Immature natural killer cell (primary cell): Measurements from ENCODE around the gene FLRT1. TPM values are rescaled to one million over a fixed set of nuclear protein-coding genes. Genes with fewer than 3 reads are reported as not detected.

Experiments
- DNase-seq, 3 donors: peaks; one replicate each; pipeline ENCODE4 v3.0.0; 2022; ENCODE audit warnings: mixed read lengths in 1 of 3
- H3K27ac Mint-ChIP-seq, 6 donors: one replicate each; pipeline ENCODE4 v1.8.0; 2020; ENCODE audit warnings: mixed read lengths in 6 of 6, mild to moderate bottlenecking in 5 of 6, inconsistent platforms in 4 of 6, moderate library complexity in 3 of 6
- H3K27me3 Mint-ChIP-seq, 3 donors: one replicate each; pipeline ENCODE4 v1.8.0; 2020 to 2021; ENCODE audit warnings: low read depth in 3 of 3, mild to moderate bottlenecking in 3 of 3, mixed read lengths in 3 of 3, moderate library complexity in 3 of 3, inconsistent platforms in 1 of 3
- H3K36me3 Mint-ChIP-seq, 3 donors: one replicate each; pipeline ENCODE4 v1.8.0; 2020; ENCODE audit warnings: mixed read lengths in 3 of 3, inconsistent platforms in 2 of 3, mild to moderate bottlenecking in 2 of 3
- H3K4me1 Mint-ChIP-seq, 2 donors: one replicate each; pipeline ENCODE4 v1.8.0; 2020; ENCODE audit warnings: inconsistent platforms in 2 of 2, mild to moderate bottlenecking in 2 of 2, mixed read lengths in 2 of 2, moderate library complexity in 1 of 2
- H3K4me3 Mint-ChIP-seq, 5 donors: one replicate each; pipeline ENCODE4 v1.8.0; 2020; ENCODE audit warnings: mild to moderate bottlenecking in 5 of 5, mixed read lengths in 5 of 5, inconsistent platforms in 3 of 5, moderate library complexity in 3 of 5
- H3K9me3 Mint-ChIP-seq, 6 donors: one replicate each; pipeline ENCODE4 v1.8.0; 2020; ENCODE audit warnings: mild to moderate bottlenecking in 6 of 6, mixed read lengths in 6 of 6, inconsistent platforms in 4 of 6, moderate library complexity in 3 of 6
- polyA plus RNA-seq, 3 donors: library from polyadenylated mRNA; unstranded; fragments of 300-500 nt; fragmentation: Illumina TruSeq; gene quantifications; one replicate each; pipeline ENCODE4 v1.2.3, GENCODE V29; 2021

The FLRT1 gene
- polyA plus RNA-seq, 3 donors from 2014 or later, result not detected

DNA sequence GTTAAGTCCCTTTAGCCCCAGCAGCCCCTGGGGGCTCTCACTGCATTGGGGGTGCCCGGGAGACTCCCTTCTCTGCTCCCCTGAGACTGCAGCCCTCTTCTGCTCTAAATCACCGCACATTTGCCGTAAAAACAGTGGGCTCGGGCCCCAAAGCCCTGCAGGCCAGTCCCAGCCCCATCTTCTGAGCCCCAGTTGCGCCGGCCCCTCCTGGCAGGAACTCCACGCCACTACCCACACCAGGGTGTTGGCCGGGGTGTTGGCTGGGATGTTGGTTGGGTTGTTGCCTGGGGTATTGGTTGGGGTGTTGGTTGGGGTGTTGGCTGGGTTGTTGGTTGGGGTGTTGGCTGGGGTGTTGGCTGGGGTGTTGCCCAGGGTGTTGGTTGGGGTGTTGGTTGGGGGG is 26.0 kb upstream of the FLRT1 start:
- DNase-seq, result no peak
- peaks cover 8 to 17% (median 9%) of the 10 kb centered on the region in 3 donors for H3K27me3 Mint-ChIP-seq
- no peak overlapping the region for H3K27ac Mint-ChIP-seq
- no peaks in the 10 kb centered on the region for H3K36me3 Mint-ChIP-seq
- H3K4me1 Mint-ChIP-seq, result peaks cover 7 to 14% of the 10 kb centered on the region in 2 donors
- no peaks in the 10 kb centered on the region for H3K9me3 Mint-ChIP-seq
- no peak overlapping the region for H3K4me3 Mint-ChIP-seq

GRCh38 chr11:64010783-64011182 is 24.9 kb upstream of the FLRT1 start:
- Mint-ChIP-seq H3K27me3 (peaks cover 8 to 15% (median 9%) of the 10 kb centered on the region in 3 donors), H3K4me3 (no peak overlapping the region), H3K4me1 (peaks cover 7 to 14% of the 10 kb centered on the region in 2 donors), H3K36me3 (no peaks in the 10 kb centered on the region), H3K27ac (no peak overlapping the region), H3K9me3 (no peaks in the 10 kb centered on the region)
- DNase-seq, result no peak

DNA sequence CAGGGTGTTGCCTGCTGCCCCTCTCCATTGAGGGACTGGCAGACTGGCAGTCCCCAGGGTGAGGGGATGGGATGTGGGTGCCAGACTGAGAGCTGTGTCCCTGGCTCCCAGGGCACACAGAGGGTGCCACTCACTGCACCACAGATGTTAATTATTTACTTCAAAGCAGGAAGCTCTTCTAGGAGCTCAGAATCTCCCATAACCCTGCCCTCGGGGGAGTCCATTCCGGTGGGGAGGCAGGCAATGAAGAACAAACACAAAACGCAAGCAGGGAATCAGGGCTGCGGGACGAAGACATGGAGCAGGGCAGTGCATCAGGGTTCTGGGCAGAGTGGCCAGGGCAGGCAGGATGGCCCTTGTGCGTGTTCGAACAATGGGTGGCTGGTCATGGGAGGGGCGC is 24.4 kb upstream of the FLRT1 start:
- H3K4me1 Mint-ChIP-seq, result peaks cover 7 to 14% of the 10 kb centered on the region in 2 donors
- no peak overlapping the region for H3K4me3 Mint-ChIP-seq
- no peak overlapping the region for H3K27ac Mint-ChIP-seq
- no peaks in the 10 kb centered on the region for H3K9me3 Mint-ChIP-seq
- peaks cover 7 to 15% (median 8%) of the 10 kb centered on the region in 3 donors for H3K27me3 Mint-ChIP-seq
- no peak for DNase-seq
- H3K36me3 Mint-ChIP-seq, result no peaks in the 10 kb centered on the region

GRCh38 chr11:64013141-64013896 is 22.4 kb upstream of the FLRT1 start:
- Mint-ChIP-seq H3K27ac (no peak overlapping the region), H3K27me3 (peaks cover 2 to 6% (median 4%) of the 10 kb centered on the region in 3 donors), H3K9me3 (no peaks in the 10 kb centered on the region), H3K4me1 (peaks cover 0 to 1% of the 10 kb centered on the region in 2 donors), H3K36me3 (no peaks in the 10 kb centered on the region), H3K4me3 (no peak overlapping the region)
- no peak for DNase-seq

GRCh38 chr11:64014356-64014755 is 21.4 kb upstream of the FLRT1 start:
- Mint-ChIP-seq H3K4me3 (no peak overlapping the region), H3K27ac (no peak overlapping the region), H3K4me1 (peaks cover 0 to 1% of the 10 kb centered on the region in 2 donors), H3K27me3 (peaks cover 1 to 5% (median 2%) of the 10 kb centered on the region in 3 donors), H3K9me3 (no peaks in the 10 kb centered on the region), H3K36me3 (no peaks in the 10 kb centered on the region)
- no peak for DNase-seq

- H3K27me3 Mint-ChIP-seq, result peaks cover 0 to 4% (median 3%) of the 10 kb centered on the region in 3 donors
- peaks cover 0 to 1% of the 10 kb centered on the region in 2 donors for H3K4me1 Mint-ChIP-seq
- no peak overlapping the region for H3K4me3 Mint-ChIP-seq
- no peak overlapping the region for H3K27ac Mint-ChIP-seq
- H3K36me3 Mint-ChIP-seq, result no peaks in the 10 kb centered on the region
- no peaks in the 10 kb centered on the region for H3K9me3 Mint-ChIP-seq
- DNase-seq, result no peak
Observed at GRCh38 chr11:64015510-64015909, 20.2 kb upstream of the FLRT1 start.

GRCh38 chr11:64015935-64016845 is 19.5 kb upstream of the FLRT1 start:
- Mint-ChIP-seq H3K27me3 (peaks cover 0 to 3% (median 2%) of the 10 kb centered on the region in 3 donors), H3K27ac (no peak overlapping the region), H3K9me3 (no peaks in the 10 kb centered on the region), H3K36me3 (no peaks in the 10 kb centered on the region), H3K4me3 (no peak overlapping the region), H3K4me1 (no peaks in the 10 kb centered on the region)
- no peak for DNase-seq

DNA sequence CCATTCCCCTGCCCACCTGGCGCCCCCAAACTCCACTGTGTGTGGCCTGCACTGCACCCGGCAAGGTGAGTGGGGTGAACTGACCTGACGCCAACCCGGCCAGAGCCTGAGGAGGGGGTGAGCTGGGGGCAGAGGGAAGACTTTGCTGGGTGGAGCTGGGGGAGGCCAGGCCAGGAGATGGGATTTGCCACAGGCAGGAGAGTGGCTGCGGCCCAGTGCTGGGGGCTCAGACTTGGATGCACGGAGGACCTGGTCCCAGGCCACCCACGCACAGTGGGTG is 17.8 kb upstream of the FLRT1 start:
- H3K4me3 Mint-ChIP-seq, result no peak overlapping the region
- H3K27ac Mint-ChIP-seq, result no peak overlapping the region
- no peaks in the 10 kb centered on the region for H3K4me1 Mint-ChIP-seq
- no peaks in the 10 kb centered on the region for H3K9me3 Mint-ChIP-seq
- no peak for DNase-seq
- H3K27me3 Mint-ChIP-seq, result peaks cover 0 to 3% (median 2%) of the 10 kb centered on the region in 3 donors
- no peaks in the 10 kb centered on the region for H3K36me3 Mint-ChIP-seq

DNA sequence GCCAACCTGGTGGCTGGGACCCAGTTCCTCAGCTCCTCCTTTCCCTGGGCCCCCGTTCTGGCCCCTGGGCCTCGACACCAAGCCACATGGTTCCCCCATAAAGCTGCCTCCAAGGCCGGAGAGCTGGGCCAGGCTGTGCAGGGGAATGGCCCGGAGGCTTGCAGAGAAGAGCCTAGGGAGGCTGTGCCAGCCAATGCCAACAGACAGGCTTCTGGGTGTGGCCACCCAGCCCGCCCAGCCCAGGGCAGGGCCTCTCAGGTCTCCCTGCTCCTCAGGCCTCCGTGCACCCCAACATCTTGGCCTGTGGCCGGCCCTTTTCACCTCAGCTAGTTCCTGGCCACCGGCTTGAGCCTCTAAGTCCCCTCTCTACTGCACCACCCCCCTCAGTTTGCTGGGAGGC is 17.4 kb upstream of the FLRT1 start:
- H3K9me3 Mint-ChIP-seq, result no peaks in the 10 kb centered on the region
- no peak for DNase-seq
- peaks cover 0 to 3% (median 2%) of the 10 kb centered on the region in 3 donors for H3K27me3 Mint-ChIP-seq

GRCh38 chr11:64019106-64020037 is 16.4 kb upstream of the FLRT1 start:
- Mint-ChIP-seq H3K4me1 (no peaks in the 10 kb centered on the region), H3K27ac (no peak overlapping the region), H3K27me3 (peaks cover 2% of the 10 kb centered on the region in 3 donors), H3K9me3 (no peaks in the 10 kb centered on the region), H3K4me3 (no peak overlapping the region), H3K36me3 (no peaks in the 10 kb centered on the region)
- no peak for DNase-seq

More for the DNA sequence above, 17.4 kb upstream of the FLRT1 start:
- H3K36me3 Mint-ChIP-seq, result no peaks in the 10 kb centered on the region
- H3K27ac Mint-ChIP-seq, result no peak overlapping the region
- H3K4me3 Mint-ChIP-seq, result no peak overlapping the region
- H3K4me1 Mint-ChIP-seq, result no peaks in the 10 kb centered on the region

GRCh38 chr11:64020976-64021756 is 14.6 kb upstream of the FLRT1 start:
- Mint-ChIP-seq H3K27ac (no peak overlapping the region), H3K36me3 (no peaks in the 10 kb centered on the region), H3K27me3 (peaks cover 2% of the 10 kb centered on the region in 3 donors), H3K4me3 (no peak overlapping the region), H3K4me1 (no peaks in the 10 kb centered on the region), H3K9me3 (no peaks in the 10 kb centered on the region)
- DNase-seq, result no peak

DNA sequence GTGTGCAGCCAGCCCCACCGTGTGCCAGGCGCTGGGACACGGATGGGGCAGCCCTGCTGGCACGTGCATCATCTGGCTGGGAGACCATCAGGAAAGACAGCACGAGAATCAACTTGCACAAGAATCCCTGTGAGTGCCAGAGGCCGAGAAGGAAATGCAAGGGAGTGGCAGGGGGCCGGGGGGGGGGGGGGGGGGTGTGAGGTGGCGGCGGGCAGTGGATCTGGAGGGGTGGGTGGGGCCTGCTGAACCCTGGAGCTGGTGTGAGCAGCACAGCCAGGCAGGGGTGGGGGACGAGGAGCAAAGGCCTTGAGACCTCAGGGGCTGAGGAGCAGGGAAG is 14.0 kb upstream of the FLRT1 start:
- Mint-ChIP-seq H3K27me3 (peaks cover 2% of the 10 kb centered on the region in 3 donors), H3K9me3 (no peaks in the 10 kb centered on the region), H3K27ac (no peak overlapping the region), H3K4me3 (no peak overlapping the region), H3K36me3 (no peaks in the 10 kb centered on the region), H3K4me1 (no peaks in the 10 kb centered on the region)
- no peak for DNase-seq

DNA sequence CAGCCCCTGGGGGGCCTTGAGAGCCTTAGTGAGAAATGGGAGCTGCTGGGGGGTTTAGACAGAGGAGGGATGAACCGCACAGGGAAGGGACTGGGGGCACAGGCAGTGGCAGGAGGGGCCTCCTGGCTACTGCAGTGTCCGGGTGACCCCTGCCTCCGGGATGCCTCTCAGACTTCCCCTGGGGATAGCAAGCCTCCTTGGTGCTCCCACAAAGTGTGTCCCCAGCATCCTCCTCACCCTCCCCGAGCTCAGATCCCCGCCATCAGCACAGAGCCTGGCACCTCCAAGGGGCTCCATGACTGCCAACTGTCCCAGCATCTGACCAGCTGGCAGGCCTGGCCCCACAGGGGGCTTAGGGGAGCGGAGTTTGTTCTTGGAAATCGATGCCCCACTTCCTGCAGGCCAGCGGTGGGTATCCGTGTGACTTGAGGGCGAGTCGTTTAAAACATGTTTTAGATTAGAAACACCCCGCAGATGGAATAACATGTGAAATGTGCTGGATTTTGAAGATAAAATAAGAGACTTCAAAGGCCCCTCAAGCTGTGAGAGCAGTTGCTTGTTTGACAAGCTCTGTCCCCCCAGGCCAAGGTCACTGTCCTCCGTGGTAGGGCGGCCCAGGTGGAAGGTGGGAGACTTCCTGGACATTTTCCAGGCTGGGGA is 13.5 kb upstream of the FLRT1 start:
- DNase-seq, result no peak
- Mint-ChIP-seq H3K9me3 (no peaks in the 10 kb centered on the region), H3K36me3 (no peaks in the 10 kb centered on the region), H3K27me3 (peaks cover 1 to 4% (median 2%) of the 10 kb centered on the region in 3 donors), H3K4me3 (no peak overlapping the region), H3K4me1 (peaks cover 0 to 1% of the 10 kb centered on the region in 2 donors), H3K27ac (no peak overlapping the region)
